B cell (primary cell): Measurements from ENCODE around the gene SMTN. TPM values are rescaled to one million over a fixed set of nuclear protein-coding genes. Genes with fewer than 3 reads are reported as not detected.

Experiments used
- ATAC-seq: fragments of 200-7000 bp; cut with Tn5 transposase; one replicate; pipeline ENCODE4 v1.10.0; 2021; ENCODE audit warnings: low read depth, mild to moderate bottlenecking, moderate number of reproducible peaks, moderate library complexity
- CTCF ChIA-PET: fragments of 350-600 bp; sonication (Branson Sonifier 250); formaldehyde crosslinking; loops from one replicate; lab custom pipeline; 2021; ENCODE audit warnings: antibody characterized with exemption, inconsistent platforms; lab: Charles Lee
- POLR2A ChIA-PET: fragments of 350-600 bp; sonication (Branson Sonifier 250); formaldehyde crosslinking; loops from one replicate; lab custom pipeline; 2021; ENCODE audit warnings: antibody characterized with exemption; lab: Charles Lee
- DNase-seq: peaks from one replicate; pipeline ENCODE4 v3.0.0; 2013
- H2AFZ ChIP-seq: 2 replicates; pipeline ENCODE4 v1.6.1; 2012; ENCODE audit warnings: mild to moderate bottlenecking, low read depth, low read length; ENCODE audit not compliant: insufficient read depth, poor library complexity, severe bottlenecking
- H3K27ac ChIP-seq, 2 donors: 1 replicate in 1 of 2; 2 replicates in 1 of 2; pipeline ENCODE4 v1.5.1; 2012 to 2013; ENCODE audit warnings: low read length in 2 of 2, mild to moderate bottlenecking in 2 of 2, moderate library complexity in 1 of 2
- H3K27me3 ChIP-seq, 4 experiments: fragments of 200-600 bp in 1 of 4; sonication (generic) in 1 of 4; replicated peaks in 1 of 4; 1 replicate in 2 of 4; 2 replicates in 2 of 4; pipeline versions ENCODE4 v1.6.1 to v1.7.0; 2013 to 2016; ENCODE audit warnings: low read length in 3 of 4, mild to moderate bottlenecking in 2 of 4, mixed read lengths in 1 of 4, moderate library complexity in 1 of 4; ENCODE audit not compliant: insufficient read depth in 4 of 4, control insufficient read depth in 3 of 4; ENCODE audit errors: control extremely low read depth in 1 of 4
- H3K36me3 ChIP-seq, 2 experiments: replicated peaks in 1 of 2; 1 replicate in 1 of 2; 2 replicates in 1 of 2; pipeline versions ENCODE4 v1.6.1 to v1.7.1; 2013; ENCODE audit warnings: low read length in 1 of 2; ENCODE audit not compliant: insufficient read depth in 2 of 2, control insufficient read depth in 1 of 2; ENCODE audit errors: control extremely low read depth in 1 of 2, extremely low read depth in 1 of 2
- H3K4me1 ChIP-seq, 2 donors: fragments of 200-600 bp in 1 of 2; sonication (generic) in 1 of 2; 1 replicate in 1 of 2; 2 replicates in 1 of 2; pipeline versions ENCODE4 v1.5.1 to v1.6.1; 2013 to 2017; ENCODE audit warnings: low read length in 2 of 2; ENCODE audit not compliant: control insufficient read depth in 2 of 2, insufficient read depth in 2 of 2
- H3K4me2 ChIP-seq: replicated peaks from 2 replicates; pipeline ENCODE3; 2012; ENCODE audit warnings: mild to moderate bottlenecking, low read depth, low read length; ENCODE audit not compliant: poor library complexity, severe bottlenecking
- H3K4me3 ChIP-seq, 5 experiments: fragments of 200-600 bp in 1 of 5; sonication (generic) in 1 of 5; 1 replicate in 3 of 5; 2 replicates in 2 of 5; pipeline versions ENCODE4 v1.5.1 to v1.7.0; 2011 to 2016; ENCODE audit warnings: low read length in 4 of 5, mild to moderate bottlenecking in 4 of 5, low read depth in 2 of 5, control low read depth in 1 of 5, moderate library complexity in 1 of 5; ENCODE audit not compliant: insufficient read depth in 1 of 5; ENCODE audit errors: control extremely low read depth in 1 of 5, extremely low read depth in 1 of 5
- H3K79me2 ChIP-seq: fragments of 200-600 bp; sonication (generic); one replicate; pipeline ENCODE4 v1.6.0; 2016; ENCODE audit warnings: low read length; ENCODE audit not compliant: control insufficient read depth, insufficient read depth
- H3K9ac ChIP-seq: fragments of 200-600 bp; sonication (generic); 2 replicates; pipeline ENCODE4 v1.6.1; 2017; ENCODE audit warnings: mild to moderate bottlenecking, low read length, moderate library complexity
- H3K9me3 ChIP-seq, 3 donors: one replicate each; pipeline versions ENCODE4 v1.6.1 to v1.7.1; 2013; ENCODE audit warnings: low read length in 2 of 3; ENCODE audit not compliant: control insufficient read depth in 2 of 3, insufficient read depth in 1 of 3; ENCODE audit errors: control extremely low read depth in 1 of 3
- H4K20me1 ChIP-seq: 2 replicates; pipeline ENCODE4 v1.6.0; 2012; ENCODE audit warnings: mild to moderate bottlenecking, low read length; ENCODE audit not compliant: insufficient read depth, control insufficient read depth, poor library complexity, severe bottlenecking
- H3K27ac Mint-ChIP-seq: one replicate; pipeline ENCODE4 v1.8.0; 2021; ENCODE audit warnings: mixed read lengths
- H3K27me3 Mint-ChIP-seq: one replicate; pipeline ENCODE4 v1.8.0; 2021; ENCODE audit warnings: mixed read lengths
- H3K4me1 Mint-ChIP-seq: one replicate; pipeline ENCODE4 v1.8.0; 2021; ENCODE audit warnings: mixed read lengths
- H3K4me3 Mint-ChIP-seq: one replicate; pipeline ENCODE4 v1.8.0; 2021; ENCODE audit warnings: mixed read lengths
- H3K9me3 Mint-ChIP-seq: one replicate; pipeline ENCODE4 v1.8.0; 2022; ENCODE audit warnings: mixed read lengths; ENCODE audit not compliant: insufficient read depth
- CTCF ChIP-seq: fragments of 200-600 bp; IDR thresholded peaks from one replicate; pipeline ENCODE4 v1.8.0; 2022; ENCODE audit warnings: antibody characterized with exemption, mild to moderate bottlenecking
- EZH2 ChIP-seq: IDR thresholded peaks from 2 replicates; pipeline ENCODE4 v1.6.1; 2012; ENCODE audit warnings: borderline replicate concordance, low read depth, mild to moderate bottlenecking, moderate library complexity, low read length; ENCODE audit not compliant: insufficient read depth, poor library complexity, severe bottlenecking
- WGBS: methylation state at CpG from one replicate; pipeline ENCODE4 v1.1.5; 2013; ENCODE audit warnings: missing lambda C conversion rate; ENCODE audit not compliant: insufficient coverage; 5-methylcytosine and 5-hydroxymethylcytosine counted together
- intact Hi-C: fragments of 100-400 bp; cut with micrococcal nuclease; formaldehyde crosslinking; loops from one replicate; pipeline ENCODE4 v1.10.0; 2022
- polyA plus RNA-seq: library from polyadenylated mRNA; depleted of rRNA; stranded (reverse); fragments of >200 nt; gene quantifications from 2 replicates; pipeline ENCODE4 v1.2.3, GENCODE V29; 2012
- total RNA-seq, 2 donors: library from RNA; stranded (reverse); fragments of 120-200 nt in 1 of 2; gene quantifications; 1 replicate in 1 of 2; 2 replicates in 1 of 2; pipeline versions ENCODE4 v1.2.3 to v1.2.4, GENCODE V29; 2013 to 2022

SMTN gene
- total and polyA plus RNA-seq, 2 donors (not counting 1 experiment from before 2014, with no cell fraction given) = 4.0 to 7.0 TPM

GRCh38 chr22:31103111-31103510 is 22.0 kb downstream of the SMTN start:
- DNase-seq = no peak
- no peak for TF ChIP-seq EZH2
- no peak for TF ChIP-seq CTCF
- H3K4me3 Mint-ChIP-seq = no peak overlapping the region
- H3K27ac Mint-ChIP-seq = no peak overlapping the region
- Histone ChIP-seq H4K20me1 (no peaks in the 10 kb centered on the region), H3K9ac (no peak overlapping the region), H3K9me3 (no peaks in the 10 kb centered on the region), H3K4me3 (no peak overlapping the region), H3K79me2 (no peaks in the 10 kb centered on the region), H3K27me3 (no peaks in the 10 kb centered on the region), H2AFZ (no peak overlapping the region), H3K4me2 (no peak overlapping the region), H3K27ac (no peak overlapping the region), H3K4me1 (peaks cover 15 to 16% of the 10 kb centered on the region in 2 donors), H3K36me3 (no peaks in the 10 kb centered on the region)
- H3K4me1 Mint-ChIP-seq = peaks cover 22% of the 10 kb centered on the region
- 84% methylated on average over 2 of the region's 2 CpGs for WGBS
- no peaks in the 10 kb centered on the region for H3K9me3 Mint-ChIP-seq
- ChIA-PET POLR2A (no interaction called here), CTCF (no interaction called here)
- ATAC-seq = no peak
- intact Hi-C loops = no loop called here
- no peaks in the 10 kb centered on the region for H3K27me3 Mint-ChIP-seq

- TF ChIP-seq CTCF (no peak), EZH2 (no peak)
- no peaks in the 10 kb centered on the region for H3K9me3 Mint-ChIP-seq
- no peak overlapping the region for H3K27ac Mint-ChIP-seq
- ChIA-PET POLR2A (interaction anchor here (0.6 kb wide), 1 partner anchor 18 kb away, joined by 3 read pairs; no protein-coding TSS in a partner anchor), CTCF (interaction anchor here (1.6 kb wide), 1 partner anchor 19 kb away, joined by 4 read pairs; no protein-coding TSS in a partner anchor)
- intact Hi-C loops = no loop called here
- peaks cover 22% of the 10 kb centered on the region for H3K4me1 Mint-ChIP-seq
- no peaks in the 10 kb centered on the region for H3K79me2 ChIP-seq
- no peak overlapping the region for H3K4me2 ChIP-seq
- DNase-seq = no peak
- no peaks in the 10 kb centered on the region for H3K27me3 Mint-ChIP-seq
- H3K9ac ChIP-seq = no peak overlapping the region
- H2AFZ ChIP-seq = no peak overlapping the region
- no peaks in the 10 kb centered on the region for H3K9me3 ChIP-seq
- H3K4me1 ChIP-seq = peaks cover 16 to 17% of the 10 kb centered on the region in 2 donors
- no peak overlapping the region for H3K4me3 ChIP-seq
- H3K4me3 Mint-ChIP-seq = no peak overlapping the region
- no peaks in the 10 kb centered on the region for H3K36me3 ChIP-seq
- ATAC-seq = no peak
- no peaks in the 10 kb centered on the region for H3K27me3 ChIP-seq
- H4K20me1 ChIP-seq = no peaks in the 10 kb centered on the region
- WGBS = 96% methylated on average over 18 of the region's 33 CpGs
- no peak overlapping the region for H3K27ac ChIP-seq
Observed at GRCh38 chr22:31103899-31104694, 23.0 kb downstream of the SMTN start.
